ENCODE measurements around the gene NNT. TPM values are rescaled to one million over a fixed set of nuclear protein-coding genes. Genes with fewer than 3 reads are reported as not detected.
"Not testable (repeated sequence)": the region's sequence is repeated elsewhere in the genome, so short reads cannot be mapped to it uniquely, and the experiment has no call there.

Gene NNT
- total RNA-seq: 55.3 TPM
- polyA plus RNA-seq: 10 to 100 TPM; 46.2 to 64.1 (median 48.4) TPM

GRCh38 chr5:43602461-43603343, at the start of gene NNT:
TSS of gene NNT (plus strand) at chr5:43603180. CDS start at chr5:43609196, 6,016 bp downstream.
- ATAC-seq (ENCODE audit: low read depth in 2 of 2) (peak; percentile 80 to 82), DNase-seq (peak; percentile 78 to 86 (median 78))
- peaks cover 4% of the 10 kb centered on the region for H3K36me3 ChIP-seq (ENCODE audit: control insufficient read depth, insufficient read depth, low read length)
- no peaks in the 10 kb centered on the region for H3K9me3 ChIP-seq (ENCODE audit: control insufficient read depth in 2 of 2, low read length in 2 of 2)
- peaks cover 15% of the 10 kb centered on the region for H3K36me3 Mint-ChIP-seq
- no peaks in the 10 kb centered on the region for H3K27me3 ChIP-seq (ENCODE audit: control insufficient read depth, insufficient read depth, low read length)
- peaks cover 37% of the 10 kb centered on the region for H3K4me1 ChIP-seq (ENCODE audit: control insufficient read depth, insufficient read depth, low read length, poor library complexity, severe bottlenecking)
- H3K27me3 Mint-ChIP-seq: no peaks in the 10 kb centered on the region
- peaks cover 14 to 65% (median 45%) of the 10 kb centered on the region in 4 donors for H3K4me1 Mint-ChIP-seq
- peak within 1 kb of the TSS; percentile 89 to 98 (median 96) for H3K27ac Mint-ChIP-seq
- H3K4me3 ChIP-seq (ENCODE audit: low read depth, low read length): peak within 1 kb of the TSS; percentile 93
- H3K27ac ChIP-seq (ENCODE audit: insufficient read depth, low read length, poor library complexity, severe bottlenecking): peak within 1 kb of the TSS; percentile 86
- H3K4me3 Mint-ChIP-seq: peak within 1 kb of the TSS; percentile 92 to 97 (median 93)
- H3K9me3 Mint-ChIP-seq: no peaks in the 10 kb centered on the region

GRCh38 chr5:43553381-43553780, 49.6 kb upstream of the NNT start:
- H3K9me3 ChIP-seq (ENCODE audit: control insufficient read depth in 2 of 2, low read length in 2 of 2): no peaks in the 10 kb centered on the region
- DNase-seq (no peak), ATAC-seq (ENCODE audit: low read depth in 2 of 2) (no peak)
- H3K36me3 Mint-ChIP-seq: peaks cover 10% of the 10 kb centered on the region
- H3K27ac Mint-ChIP-seq: no peak overlapping the region
- H3K27me3 Mint-ChIP-seq: no peaks in the 10 kb centered on the region
- no peaks in the 10 kb centered on the region for H3K27me3 ChIP-seq (ENCODE audit: control insufficient read depth, insufficient read depth, low read length)
- peak overlapping the region; percentile 95 for H3K4me3 ChIP-seq (ENCODE audit: low read depth, low read length)
- peaks cover 13 to 34% (median 24%) of the 10 kb centered on the region in 4 donors for H3K4me1 Mint-ChIP-seq
- H3K4me1 ChIP-seq (ENCODE audit: control insufficient read depth, insufficient read depth, low read length, poor library complexity, severe bottlenecking): peaks cover 60% of the 10 kb centered on the region
- no peak overlapping the region for H3K27ac ChIP-seq (ENCODE audit: insufficient read depth, low read length, poor library complexity, severe bottlenecking)
- H3K4me3 Mint-ChIP-seq: no peak overlapping the region
- H3K9me3 Mint-ChIP-seq: no peaks in the 10 kb centered on the region
- H3K36me3 ChIP-seq (ENCODE audit: control insufficient read depth, insufficient read depth, low read length): peaks cover 29% of the 10 kb centered on the region

GRCh38 chr5:43554497-43554896, 48.5 kb upstream of the NNT start:
- no peak for DNase-seq
- Mint-ChIP-seq H3K9me3 (no peaks in the 10 kb centered on the region), H3K27me3 (no peaks in the 10 kb centered on the region), H3K36me3 (peaks cover 6% of the 10 kb centered on the region), H3K27ac (no peak overlapping the region), H3K4me1 (peaks cover 7 to 30% (median 22%) of the 10 kb centered on the region in 4 donors), H3K4me3 (peak overlapping the region in 1 of 4 donors; percentile 70)
- H3K36me3 ChIP-seq (ENCODE audit: control insufficient read depth, insufficient read depth, low read length): peaks cover 28% of the 10 kb centered on the region
- no peak for ATAC-seq (ENCODE audit: low read depth in 2 of 2)
- H3K9me3 ChIP-seq (ENCODE audit: control insufficient read depth in 2 of 2, low read length in 2 of 2): no peaks in the 10 kb centered on the region
- peaks cover 60% of the 10 kb centered on the region for H3K4me1 ChIP-seq (ENCODE audit: control insufficient read depth, insufficient read depth, low read length, poor library complexity, severe bottlenecking)
- H3K27me3 ChIP-seq (ENCODE audit: control insufficient read depth, insufficient read depth, low read length): no peaks in the 10 kb centered on the region
- H3K27ac ChIP-seq (ENCODE audit: insufficient read depth, low read length, poor library complexity, severe bottlenecking): peak overlapping the region; percentile 42
- H3K4me3 ChIP-seq (ENCODE audit: low read depth, low read length): peak overlapping the region; percentile 95

- DNase-seq: peak in 2 of 3 donors; percentile 34 to 55
- Histone ChIP-seq H3K9me3 (ENCODE audit: control insufficient read depth in 2 of 2, low read length in 2 of 2) (no peaks in the 10 kb centered on the region), H3K36me3 (ENCODE audit: control insufficient read depth, insufficient read depth, low read length) (peaks cover 21% of the 10 kb centered on the region), H3K4me3 (ENCODE audit: low read depth, low read length) (peak overlapping the region; percentile 95), H3K4me1 (ENCODE audit: control insufficient read depth, insufficient read depth, low read length, poor library complexity, severe bottlenecking) (peaks cover 55% of the 10 kb centered on the region), H3K27ac (ENCODE audit: insufficient read depth, low read length, poor library complexity, severe bottlenecking) (peak overlapping the region; percentile 88), H3K27me3 (ENCODE audit: control insufficient read depth, insufficient read depth, low read length) (no peaks in the 10 kb centered on the region)
- Mint-ChIP-seq H3K4me1 (peaks cover 7 to 21% (median 16%) of the 10 kb centered on the region in 4 donors), H3K27ac (peak overlapping the region; percentile 96 to 98 (median 97)), H3K4me3 (peak overlapping the region in 3 of 4 donors; percentile 94), H3K27me3 (peaks cover 7% of the 10 kb centered on the region), H3K9me3 (no peaks in the 10 kb centered on the region), H3K36me3 (peaks cover 1% of the 10 kb centered on the region)
- ATAC-seq (ENCODE audit: low read depth in 2 of 2): no peak
Measured at GRCh38 chr5:43555895-43556606, 46.9 kb upstream of the NNT start.

- H3K27ac Mint-ChIP-seq, H3K36me3 Mint-ChIP-seq: not testable (repeated sequence)
Measured at GRCh38 chr5:43556607-43556856, 46.4 kb upstream of the NNT start.

GRCh38 chr5:43556857-43557542, 46.0 kb upstream of the NNT start, which contains the start of gene PAIP1:
TSS of gene PAIP1 (minus strand) at chr5:43557077. CDS start at chr5:43556846, 231 bp downstream.
- DNase-seq (peak; percentile 79 to 89 (median 89)), ATAC-seq (ENCODE audit: low read depth in 2 of 2) (peak; percentile 82 to 86)
- Mint-ChIP-seq H3K36me3 (no peaks in the 10 kb centered on the region), H3K4me3 (peak within 1 kb of the TSS; percentile 94 to 95 (median 94)), H3K27me3 (peaks cover 7% of the 10 kb centered on the region), H3K9me3 (no peaks in the 10 kb centered on the region), H3K4me1 (peaks cover 7 to 20% (median 12%) of the 10 kb centered on the region in 4 donors), H3K27ac (peak within 1 kb of the TSS; percentile 97 to 98 (median 97))
- peak within 1 kb of the TSS; percentile 88 for H3K27ac ChIP-seq (ENCODE audit: insufficient read depth, low read length, poor library complexity, severe bottlenecking)
- no peaks in the 10 kb centered on the region for H3K27me3 ChIP-seq (ENCODE audit: control insufficient read depth, insufficient read depth, low read length)
- peaks cover 14% of the 10 kb centered on the region for H3K36me3 ChIP-seq (ENCODE audit: control insufficient read depth, insufficient read depth, low read length)
- peak within 1 kb of the TSS; percentile 95 for H3K4me3 ChIP-seq (ENCODE audit: low read depth, low read length)
- no peaks in the 10 kb centered on the region for H3K9me3 ChIP-seq (ENCODE audit: control insufficient read depth in 2 of 2, low read length in 2 of 2)
- H3K4me1 ChIP-seq (ENCODE audit: control insufficient read depth, insufficient read depth, low read length, poor library complexity, severe bottlenecking): peaks cover 45% of the 10 kb centered on the region

More at GRCh38 chr5:43556607-43556856, 46.4 kb upstream of the NNT start:
- H3K27me3 ChIP-seq (ENCODE audit: control insufficient read depth, insufficient read depth, low read length); H3K9me3 Mint-ChIP-seq; DNase-seq; ATAC-seq (ENCODE audit: low read depth in 2 of 2); H3K9me3 ChIP-seq (ENCODE audit: control insufficient read depth in 2 of 2, low read length in 2 of 2); H3K27me3 Mint-ChIP-seq; H3K4me3 ChIP-seq (ENCODE audit: low read depth, low read length): not testable (repeated sequence)
- Histone ChIP-seq H3K27ac (ENCODE audit: insufficient read depth, low read length, poor library complexity, severe bottlenecking) (peak overlapping the region; percentile 88), H3K36me3 (ENCODE audit: control insufficient read depth, insufficient read depth, low read length) (peaks cover 18% of the 10 kb centered on the region), H3K4me1 (ENCODE audit: control insufficient read depth, insufficient read depth, low read length, poor library complexity, severe bottlenecking) (peaks cover 50% of the 10 kb centered on the region)
- peak overlapping the region in 3 of 4 donors; percentile 94 to 95 (median 94) for H3K4me3 Mint-ChIP-seq
- H3K4me1 Mint-ChIP-seq: peaks cover 7 to 20% (median 12%) of the 10 kb centered on the region in 4 donors

GRCh38 chr5:43560128-43560527, 42.9 kb upstream of the NNT start:
- H3K4me1 ChIP-seq (ENCODE audit: control insufficient read depth, insufficient read depth, low read length, poor library complexity, severe bottlenecking): peaks cover 15% of the 10 kb centered on the region
- H3K27me3 ChIP-seq (ENCODE audit: control insufficient read depth, insufficient read depth, low read length): no peaks in the 10 kb centered on the region
- Mint-ChIP-seq H3K4me3 (peak overlapping the region in 2 of 4 donors; percentile 85 to 91), H3K9me3 (no peaks in the 10 kb centered on the region), H3K27me3 (peaks cover 7% of the 10 kb centered on the region), H3K27ac (no peak overlapping the region), H3K36me3 (no peaks in the 10 kb centered on the region), H3K4me1 (peaks cover 6 to 17% (median 11%) of the 10 kb centered on the region in 4 donors)
- ATAC-seq (ENCODE audit: low read depth in 2 of 2): no peak
- no peaks in the 10 kb centered on the region for H3K9me3 ChIP-seq (ENCODE audit: control insufficient read depth in 2 of 2, low read length in 2 of 2)
- DNase-seq: no peak
- no peak overlapping the region for H3K4me3 ChIP-seq (ENCODE audit: low read depth, low read length)
- H3K27ac ChIP-seq (ENCODE audit: insufficient read depth, low read length, poor library complexity, severe bottlenecking): no peak overlapping the region
- H3K36me3 ChIP-seq (ENCODE audit: control insufficient read depth, insufficient read depth, low read length): no peaks in the 10 kb centered on the region
